Measurements from ENCODE around the gene RAPGEF2.

RAPGEF2 gene

DNA sequence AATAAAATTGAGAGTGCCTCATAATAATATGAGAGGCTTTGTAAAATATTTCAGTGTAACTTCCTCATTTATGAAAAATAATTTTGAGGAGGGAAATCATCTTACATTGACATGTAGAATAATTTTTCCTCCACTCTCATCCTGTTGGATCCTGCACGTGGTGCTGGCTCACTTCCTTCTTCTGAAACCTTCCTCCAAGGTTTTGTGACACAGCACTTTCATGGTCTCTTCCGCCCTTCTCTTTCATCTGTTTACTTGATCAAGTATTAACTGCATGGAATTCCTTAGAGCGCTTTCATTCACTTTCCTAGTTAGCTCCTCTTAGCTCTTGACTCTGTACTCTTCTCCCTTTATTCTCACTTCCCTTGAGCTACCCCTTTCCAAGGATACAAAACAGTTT is 246.5 kb downstream of the RAPGEF2 start:
- no peaks in the 10 kb centered on the region for H3K4me1 ChIP-seq (ENCODE audit: control insufficient read depth, insufficient read depth, low read length)
- H3K27ac ChIP-seq (ENCODE audit: extremely low read depth, low read depth, low read length): no peak overlapping the region
- H3K9me3 ChIP-seq (ENCODE audit: control insufficient read depth, insufficient read depth, low read depth, low read length): no peaks in the 10 kb centered on the region
- CTCF ChIA-PET: no interaction called here
- POLR2A ChIA-PET: no interaction called here
- H3K36me3 ChIP-seq (ENCODE audit: control insufficient read depth in 2 of 2, insufficient read depth in 1 of 2, low read length in 2 of 2): peaks cover 2 to 70% of the 10 kb centered on the region in 2 experiments; a peak in 1 of 3 replicates
- no peak for TF ChIP-seq ZNF416 (tag by site-specific recombination; IDR thresholded peaks at IDR 0.05)
- TF ChIP-seq ZBTB26 (tag by site-specific recombination; optimal IDR thresholded peaks at IDR 0.05): no peak
- no peak overlapping the region for H3K4me3 ChIP-seq (ENCODE audit: low read depth, low read length)

- Histone ChIP-seq H3K36me3 (ENCODE audit: control insufficient read depth in 2 of 2, insufficient read depth in 1 of 2, low read length in 2 of 2) (peaks cover 3 to 66% of the 10 kb centered on the region in 2 experiments; a peak in 2 of 3 replicates), H3K4me1 (ENCODE audit: control insufficient read depth, insufficient read depth, low read length) (no peaks in the 10 kb centered on the region), H3K27ac (ENCODE audit: extremely low read depth, low read depth, low read length) (no peak overlapping the region), H3K9me3 (ENCODE audit: control insufficient read depth, insufficient read depth, low read depth, low read length) (no peaks in the 10 kb centered on the region), H3K4me3 (ENCODE audit: low read depth, low read length) (no peak overlapping the region)
- ChIA-PET CTCF (no interaction called here), POLR2A (no interaction called here)
- TF ChIP-seq ZNF112 (tag by site-specific recombination; IDR thresholded peaks at IDR 0.05): no peak
- TF ChIP-seq ZNF391 (tag by site-specific recombination; IDR thresholded peaks at IDR 0.05; ENCODE audit: borderline replicate concordance, low read depth): no peak
- TF ChIP-seq, protein P1, sequence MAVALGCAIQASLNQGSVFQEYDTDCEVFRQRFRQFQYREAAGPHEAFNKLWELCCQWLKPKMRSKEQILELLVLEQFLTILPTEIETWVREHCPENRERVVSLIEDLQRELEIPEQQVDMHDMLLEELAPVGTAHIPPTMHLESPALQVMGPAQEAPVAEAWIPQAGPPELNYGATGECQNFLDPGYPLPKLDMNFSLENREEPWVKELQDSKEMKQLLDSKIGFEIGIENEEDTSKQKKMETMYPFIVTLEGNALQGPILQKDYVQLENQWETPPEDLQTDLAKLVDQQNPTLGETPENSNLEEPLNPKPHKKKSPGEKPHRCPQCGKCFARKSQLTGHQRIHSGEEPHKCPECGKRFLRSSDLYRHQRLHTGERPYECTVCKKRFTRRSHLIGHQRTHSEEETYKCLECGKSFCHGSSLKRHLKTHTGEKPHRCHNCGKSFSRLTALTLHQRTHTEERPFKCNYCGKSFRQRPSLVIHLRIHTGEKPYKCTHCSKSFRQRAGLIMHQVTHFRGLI (tag by site-specific recombination; IDR thresholded peaks at IDR 0.05): no peak
- no peak for TF ChIP-seq ZNF510 (tag by site-specific recombination; IDR thresholded peaks at IDR 0.05; ENCODE audit: insufficient replicate concordance)
Observed at GRCh38 chr4:159352609-159353008, 249.7 kb downstream of the RAPGEF2 start.

DNA sequence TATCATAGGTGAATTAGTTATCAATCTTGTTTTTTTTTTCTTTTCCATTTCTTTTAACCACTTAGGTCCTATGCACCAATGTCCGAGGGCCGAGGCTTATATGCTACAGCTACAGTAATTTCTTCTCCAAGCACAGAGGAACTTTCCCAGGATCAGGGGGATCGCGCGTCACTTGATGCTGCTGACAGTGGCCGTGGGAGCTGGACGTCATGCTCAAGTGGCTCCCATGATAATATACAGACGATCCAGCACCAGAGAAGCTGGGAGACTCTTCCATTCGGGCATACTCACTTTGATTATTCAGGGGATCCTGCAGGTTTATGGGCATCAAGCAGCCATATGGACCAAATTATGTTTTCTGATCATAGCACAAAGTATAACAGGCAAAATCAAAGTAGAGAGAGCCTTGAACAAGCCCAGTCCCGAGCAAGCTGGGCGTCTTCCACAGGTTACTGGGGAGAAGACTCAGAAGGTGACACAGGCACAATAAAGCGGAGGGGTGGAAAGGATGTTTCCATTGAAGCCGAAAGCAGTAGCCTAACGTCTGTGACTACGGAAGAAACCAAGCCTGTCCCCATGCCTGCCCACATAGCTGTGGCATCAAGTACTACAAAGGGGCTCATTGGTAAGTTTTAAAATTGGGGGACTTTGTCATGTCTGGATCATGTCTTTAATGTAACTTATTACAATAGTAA is 250.7 kb downstream of the RAPGEF2 start:
- POLR2A ChIA-PET: no interaction called here
- peaks cover 3 to 74% of the 10 kb centered on the region in 2 experiments for H3K36me3 ChIP-seq (ENCODE audit: control insufficient read depth in 2 of 2, insufficient read depth in 1 of 2, low read length in 2 of 2)
- H3K27ac ChIP-seq (ENCODE audit: extremely low read depth, low read depth, low read length): no peak overlapping the region
- CTCF ChIA-PET: interaction anchor here (0.6 kb wide), 1 partner anchor 149 kb away, joined by 3 read pairs; no protein-coding TSS in a partner anchor
- no peaks in the 10 kb centered on the region for H3K9me3 ChIP-seq (ENCODE audit: control insufficient read depth, insufficient read depth, low read depth, low read length)
- TF ChIP-seq SCRT1 (tag by site-specific recombination; IDR thresholded peaks at IDR 0.05; ENCODE audit: borderline replicate concordance): no peak
- no peak for TF ChIP-seq ZFP37 (tag by site-specific recombination; IDR thresholded peaks at IDR 0.05)
- TF ChIP-seq ZNF747 (tag by site-specific recombination; IDR thresholded peaks at IDR 0.05): no peak
- TF ChIP-seq ZNF302 (tag by site-specific recombination; IDR thresholded peaks at IDR 0.05; ENCODE audit: low read depth): no peak
- TF ChIP-seq, protein P2, sequence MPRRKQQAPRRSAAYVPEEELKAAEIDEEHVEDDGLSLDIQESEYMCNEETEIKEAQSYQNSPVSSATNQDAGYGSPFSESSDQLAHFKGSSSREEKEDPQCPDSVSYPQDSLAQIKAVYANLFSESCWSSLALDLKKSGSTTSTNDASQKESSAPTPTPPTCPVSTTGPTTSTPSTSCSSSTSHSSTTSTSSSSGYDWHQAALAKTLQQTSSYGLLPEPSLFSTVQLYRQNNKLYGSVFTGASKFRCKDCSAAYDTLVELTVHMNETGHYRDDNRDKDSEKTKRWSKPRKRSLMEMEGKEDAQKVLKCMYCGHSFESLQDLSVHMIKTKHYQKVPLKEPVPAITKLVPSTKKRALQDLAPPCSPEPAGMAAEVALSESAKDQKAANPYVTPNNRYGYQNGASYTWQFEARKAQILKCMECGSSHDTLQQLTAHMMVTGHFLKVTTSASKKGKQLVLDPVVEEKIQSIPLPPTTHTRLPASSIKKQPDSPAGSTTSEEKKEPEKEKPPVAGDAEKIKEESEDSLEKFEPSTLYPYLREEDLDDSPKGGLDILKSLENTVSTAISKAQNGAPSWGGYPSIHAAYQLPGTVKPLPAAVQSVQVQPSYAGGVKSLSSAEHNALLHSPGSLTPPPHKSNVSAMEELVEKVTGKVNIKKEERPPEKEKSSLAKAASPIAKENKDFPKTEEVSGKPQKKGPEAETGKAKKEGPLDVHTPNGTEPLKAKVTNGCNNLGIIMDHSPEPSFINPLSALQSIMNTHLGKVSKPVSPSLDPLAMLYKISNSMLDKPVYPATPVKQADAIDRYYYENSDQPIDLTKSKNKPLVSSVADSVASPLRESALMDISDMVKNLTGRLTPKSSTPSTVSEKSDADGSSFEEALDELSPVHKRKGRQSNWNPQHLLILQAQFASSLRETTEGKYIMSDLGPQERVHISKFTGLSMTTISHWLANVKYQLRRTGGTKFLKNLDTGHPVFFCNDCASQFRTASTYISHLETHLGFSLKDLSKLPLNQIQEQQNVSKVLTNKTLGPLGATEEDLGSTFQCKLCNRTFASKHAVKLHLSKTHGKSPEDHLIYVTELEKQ (tag by site-specific recombination; IDR thresholded peaks at IDR 0.05; ENCODE audit: borderline replicate concordance): no peak
- TF ChIP-seq, protein P3, sequence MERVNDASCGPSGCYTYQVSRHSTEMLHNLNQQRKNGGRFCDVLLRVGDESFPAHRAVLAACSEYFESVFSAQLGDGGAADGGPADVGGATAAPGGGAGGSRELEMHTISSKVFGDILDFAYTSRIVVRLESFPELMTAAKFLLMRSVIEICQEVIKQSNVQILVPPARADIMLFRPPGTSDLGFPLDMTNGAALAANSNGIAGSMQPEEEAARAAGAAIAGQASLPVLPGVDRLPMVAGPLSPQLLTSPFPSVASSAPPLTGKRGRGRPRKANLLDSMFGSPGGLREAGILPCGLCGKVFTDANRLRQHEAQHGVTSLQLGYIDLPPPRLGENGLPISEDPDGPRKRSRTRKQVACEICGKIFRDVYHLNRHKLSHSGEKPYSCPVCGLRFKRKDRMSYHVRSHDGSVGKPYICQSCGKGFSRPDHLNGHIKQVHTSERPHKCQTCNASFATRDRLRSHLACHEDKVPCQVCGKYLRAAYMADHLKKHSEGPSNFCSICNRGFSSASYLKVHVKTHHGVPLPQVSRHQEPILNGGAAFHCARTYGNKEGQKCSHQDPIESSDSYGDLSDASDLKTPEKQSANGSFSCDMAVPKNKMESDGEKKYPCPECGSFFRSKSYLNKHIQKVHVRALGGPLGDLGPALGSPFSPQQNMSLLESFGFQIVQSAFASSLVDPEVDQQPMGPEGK (tag by site-specific recombination; IDR thresholded peaks at IDR 0.05): no peak
- TF ChIP-seq ZNF660 (tag by site-specific recombination; IDR thresholded peaks at IDR 0.05): no peak
- no peak for TF ChIP-seq ZNF785 (tag by site-specific recombination; IDR thresholded peaks at IDR 0.05)
- TF ChIP-seq ZBTB26 (tag by site-specific recombination; optimal IDR thresholded peaks at IDR 0.05): no peak
- TF ChIP-seq ZFP41 (tag by site-specific recombination; IDR thresholded peaks at IDR 0.05; ENCODE audit: borderline replicate concordance): no peak
- no peak for TF ChIP-seq ZFHX2 (tag by site-specific recombination; conservative IDR thresholded peaks at IDR 0.05)
- TF ChIP-seq MYNN (tag by site-specific recombination; IDR thresholded peaks at IDR 0.05; ENCODE audit: borderline replicate concordance): no peak
- TF ChIP-seq ZIC2 (tag by site-specific recombination; IDR thresholded peaks at IDR 0.05): no peak
- TF ChIP-seq ZNF416 (tag by site-specific recombination; IDR thresholded peaks at IDR 0.05): no peak
- no peaks in the 10 kb centered on the region for H3K4me1 ChIP-seq (ENCODE audit: control insufficient read depth, insufficient read depth, low read length)
- no peak overlapping the region for H3K4me3 ChIP-seq (ENCODE audit: low read depth, low read length)

All from HEK293 (cell line).